HepG2 (cell line): ENCODE results near the gene PACS2. TPM values are rescaled to one million over a fixed set of nuclear protein-coding genes. Genes with fewer than 3 reads are reported as not detected.
A peak's percentile ranks its signal among the peaks of the same experiment; 100 is the strongest.

Source experiments
- ATF4 ChIP-seq, 2 experiments: fragments of 450-650 bp in 1 of 2; sonication (generic) in 1 of 2; formaldehyde crosslinking; IDR thresholded peaks; 2 replicates each; pipeline versions ENCODE4 v1.5.0 to v1.8.0; 2020 to 2022; ENCODE audit warnings: mild to moderate bottlenecking in 1 of 2, missing genetic modification reagents in 1 of 2
- GPBP1L1 ChIP-seq: sonication (generic); formaldehyde crosslinking; IDR thresholded peaks from 2 replicates; pipeline ENCODE4 v1.5.0; 2020; ENCODE audit warnings: mild to moderate bottlenecking, missing genetic modification reagents
- KDM4B ChIP-seq: sonication (generic); formaldehyde crosslinking; IDR thresholded peaks from 2 replicates; pipeline ENCODE4 v1.4.0; 2020; ENCODE audit warnings: missing genetic modification reagents
- KLF13 ChIP-seq: sonication (generic); formaldehyde crosslinking; IDR thresholded peaks from 2 replicates; pipeline ENCODE4 v1.4.0; 2020; ENCODE audit warnings: mild to moderate bottlenecking, missing genetic modification reagents
- MED8 ChIP-seq: sonication (generic); formaldehyde crosslinking; IDR thresholded peaks from 2 replicates; pipeline ENCODE4 v1.8.1; 2023; ENCODE audit warnings: mild to moderate bottlenecking, missing genetic modification reagents; ENCODE audit not compliant: insufficient replicate concordance
- SALL2 ChIP-seq: sonication (generic); formaldehyde crosslinking; IDR thresholded peaks from 2 replicates; pipeline ENCODE4 v1.8.1; 2023; ENCODE audit warnings: mild to moderate bottlenecking, missing genetic modification reagents, inconsistent platforms
- ZNF556 ChIP-seq: sonication (generic); formaldehyde crosslinking; IDR thresholded peaks from 2 replicates; pipeline ENCODE4 v1.4.0; 2020; ENCODE audit warnings: mild to moderate bottlenecking, missing genetic modification reagents, borderline replicate concordance
- ZNF691 ChIP-seq: sonication (generic); formaldehyde crosslinking; IDR thresholded peaks from 2 replicates; pipeline ENCODE4 v1.4.0; 2020; ENCODE audit warnings: missing genetic modification reagents, low read depth, mild to moderate bottlenecking, borderline replicate concordance
- ZNF768 ChIP-seq: sonication (generic); formaldehyde crosslinking; IDR thresholded peaks from 2 replicates; pipeline ENCODE4 v1.4.0; 2020; ENCODE audit warnings: missing genetic modification reagents
- ZNF777 ChIP-seq: sonication (generic); formaldehyde crosslinking; IDR thresholded peaks from 2 replicates; pipeline ENCODE4 v1.4.0; 2020; ENCODE audit warnings: missing genetic modification reagents
- ZNF790 ChIP-seq: sonication (generic); formaldehyde crosslinking; IDR thresholded peaks from 2 replicates; pipeline ENCODE4 v1.8.0; 2022; ENCODE audit warnings: missing genetic modification reagents, mild to moderate bottlenecking, borderline replicate concordance
- polyA plus RNA-seq, 8 experiments: library from polyadenylated mRNA; depleted of rRNA in 3 of 8; stranded (reverse) in 7 of 8; unstranded in 1 of 8; fragments of >200 nt; fragmentation: Illumina TruSeq in 4 of 8; extraction: Trizol in 4 of 8; gene quantifications; 2 replicates each; pipeline versions ENCODE4 v1.2.1 to v1.2.3, GENCODE V29; 2011 to 2016; ENCODE audit warnings: low read depth in 4 of 8, missing spikeins in 1 of 8, mixed read lengths in 1 of 8; ENCODE audit not compliant: insufficient read depth in 1 of 8
- total RNA-seq, 5 experiments: library from RNA; depleted of rRNA; stranded (reverse); fragments of >200 nt; fragmentation: Illumina TruSeq; extraction: Trizol; gene quantifications; 2 replicates each; pipeline ENCODE4 v1.2.3, GENCODE V29; 2016; ENCODE audit warnings: low read depth in 1 of 5
- TF ChIP-seq, protein P1 (sequence below): sonication (generic); formaldehyde crosslinking; IDR thresholded peaks from 2 replicates; pipeline ENCODE4 v1.5.0; 2020; ENCODE audit warnings: missing genetic modification reagents, mild to moderate bottlenecking, borderline replicate concordance
- TF ChIP-seq, protein P2 (sequence below): sonication (generic); formaldehyde crosslinking; IDR thresholded peaks from 2 replicates; pipeline ENCODE4 v1.4.0; 2020; ENCODE audit warnings: mild to moderate bottlenecking, missing genetic modification reagents
- TF ChIP-seq, protein P3 (sequence below): sonication (generic); formaldehyde crosslinking; IDR thresholded peaks from 2 replicates; pipeline ENCODE4 v1.5.1; 2020; ENCODE audit warnings: mild to moderate bottlenecking, missing genetic modification reagents, moderate library complexity
- TF ChIP-seq, protein P4 (sequence below): sonication (generic); formaldehyde crosslinking; IDR thresholded peaks from 2 replicates; pipeline ENCODE4 v1.5.0; 2020; ENCODE audit warnings: mild to moderate bottlenecking, missing genetic modification reagents

Gene PACS2
- total and polyA plus RNA-seq, 2 of the 13 experiments (the other 11 are each of a cell fraction or from before 2014, with no cell fraction given) = 23.6 to 27.6 TPM

GRCh38 chr14:105300542-105301102 lies 13.9 kb upstream of the PACS2 start, which contains the start of gene BRF1 (continued):
- TF ChIP-seq ZNF691 (CRISPR knock-in tag) (peak; percentile 58; the same call in 1 of the 2 replicates), ZNF556 (CRISPR knock-in tag) (peak; percentile 73; the same call in 1 of the 2 replicates), GPBP1L1 (CRISPR knock-in tag) (no peak), ZNF777 (peak; percentile 96), ZNF790 (peak; percentile 82; the same call in 1 of the 2 replicates), KDM4B (CRISPR knock-in tag) (no peak), SALL2 (CRISPR knock-in tag) (no peak), ZNF768 (CRISPR knock-in tag) (0 out of 2 replicates have a peak, but pooled peaks have one; percentile 8), ATF4 (CRISPR knock-in tag; IDR thresholded peaks at IDR 0.05) (no peak), KLF13 (CRISPR knock-in tag) (no peak), MED8 (CRISPR knock-in tag) (peak; percentile 20)
- TF ChIP-seq, protein P1, sequence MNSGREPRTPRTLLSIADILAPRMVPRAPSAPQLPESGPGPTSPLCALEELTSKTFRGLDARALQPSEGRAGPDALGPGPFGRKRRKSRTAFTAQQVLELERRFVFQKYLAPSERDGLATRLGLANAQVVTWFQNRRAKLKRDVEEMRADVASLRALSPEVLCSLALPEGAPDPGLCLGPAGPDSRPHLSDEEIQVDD (CRISPR knock-in tag) = no peak
- TF ChIP-seq, protein P2, sequence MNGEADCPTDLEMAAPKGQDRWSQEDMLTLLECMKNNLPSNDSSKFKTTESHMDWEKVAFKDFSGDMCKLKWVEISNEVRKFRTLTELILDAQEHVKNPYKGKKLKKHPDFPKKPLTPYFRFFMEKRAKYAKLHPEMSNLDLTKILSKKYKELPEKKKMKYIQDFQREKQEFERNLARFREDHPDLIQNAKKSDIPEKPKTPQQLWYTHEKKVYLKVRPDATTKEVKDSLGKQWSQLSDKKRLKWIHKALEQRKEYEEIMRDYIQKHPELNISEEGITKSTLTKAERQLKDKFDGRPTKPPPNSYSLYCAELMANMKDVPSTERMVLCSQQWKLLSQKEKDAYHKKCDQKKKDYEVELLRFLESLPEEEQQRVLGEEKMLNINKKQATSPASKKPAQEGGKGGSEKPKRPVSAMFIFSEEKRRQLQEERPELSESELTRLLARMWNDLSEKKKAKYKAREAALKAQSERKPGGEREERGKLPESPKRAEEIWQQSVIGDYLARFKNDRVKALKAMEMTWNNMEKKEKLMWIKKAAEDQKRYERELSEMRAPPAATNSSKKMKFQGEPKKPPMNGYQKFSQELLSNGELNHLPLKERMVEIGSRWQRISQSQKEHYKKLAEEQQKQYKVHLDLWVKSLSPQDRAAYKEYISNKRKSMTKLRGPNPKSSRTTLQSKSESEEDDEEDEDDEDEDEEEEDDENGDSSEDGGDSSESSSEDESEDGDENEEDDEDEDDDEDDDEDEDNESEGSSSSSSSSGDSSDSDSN (CRISPR knock-in tag) = no peak; the same call in 1 of the 2 replicates
- TF ChIP-seq, protein P3, sequence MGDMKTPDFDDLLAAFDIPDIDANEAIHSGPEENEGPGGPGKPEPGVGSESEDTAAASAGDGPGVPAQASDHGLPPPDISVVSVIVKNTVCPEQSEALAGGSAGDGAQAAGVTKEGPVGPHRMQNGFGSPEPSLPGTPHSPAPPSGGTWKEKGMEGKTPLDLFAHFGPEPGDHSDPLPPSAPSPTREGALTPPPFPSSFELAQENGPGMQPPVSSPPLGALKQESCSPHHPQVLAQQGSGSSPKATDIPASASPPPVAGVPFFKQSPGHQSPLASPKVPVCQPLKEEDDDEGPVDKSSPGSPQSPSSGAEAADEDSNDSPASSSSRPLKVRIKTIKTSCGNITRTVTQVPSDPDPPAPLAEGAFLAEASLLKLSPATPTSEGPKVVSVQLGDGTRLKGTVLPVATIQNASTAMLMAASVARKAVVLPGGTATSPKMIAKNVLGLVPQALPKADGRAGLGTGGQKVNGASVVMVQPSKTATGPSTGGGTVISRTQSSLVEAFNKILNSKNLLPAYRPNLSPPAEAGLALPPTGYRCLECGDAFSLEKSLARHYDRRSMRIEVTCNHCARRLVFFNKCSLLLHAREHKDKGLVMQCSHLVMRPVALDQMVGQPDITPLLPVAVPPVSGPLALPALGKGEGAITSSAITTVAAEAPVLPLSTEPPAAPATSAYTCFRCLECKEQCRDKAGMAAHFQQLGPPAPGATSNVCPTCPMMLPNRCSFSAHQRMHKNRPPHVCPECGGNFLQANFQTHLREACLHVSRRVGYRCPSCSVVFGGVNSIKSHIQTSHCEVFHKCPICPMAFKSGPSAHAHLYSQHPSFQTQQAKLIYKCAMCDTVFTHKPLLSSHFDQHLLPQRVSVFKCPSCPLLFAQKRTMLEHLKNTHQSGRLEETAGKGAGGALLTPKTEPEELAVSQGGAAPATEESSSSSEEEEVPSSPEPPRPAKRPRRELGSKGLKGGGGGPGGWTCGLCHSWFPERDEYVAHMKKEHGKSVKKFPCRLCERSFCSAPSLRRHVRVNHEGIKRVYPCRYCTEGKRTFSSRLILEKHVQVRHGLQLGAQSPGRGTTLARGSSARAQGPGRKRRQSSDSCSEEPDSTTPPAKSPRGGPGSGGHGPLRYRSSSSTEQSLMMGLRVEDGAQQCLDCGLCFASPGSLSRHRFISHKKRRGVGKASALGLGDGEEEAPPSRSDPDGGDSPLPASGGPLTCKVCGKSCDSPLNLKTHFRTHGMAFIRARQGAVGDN (CRISPR knock-in tag) = 0 out of 2 replicates have a peak, but pooled peaks have one; percentile 22
- TF ChIP-seq, protein P4, sequence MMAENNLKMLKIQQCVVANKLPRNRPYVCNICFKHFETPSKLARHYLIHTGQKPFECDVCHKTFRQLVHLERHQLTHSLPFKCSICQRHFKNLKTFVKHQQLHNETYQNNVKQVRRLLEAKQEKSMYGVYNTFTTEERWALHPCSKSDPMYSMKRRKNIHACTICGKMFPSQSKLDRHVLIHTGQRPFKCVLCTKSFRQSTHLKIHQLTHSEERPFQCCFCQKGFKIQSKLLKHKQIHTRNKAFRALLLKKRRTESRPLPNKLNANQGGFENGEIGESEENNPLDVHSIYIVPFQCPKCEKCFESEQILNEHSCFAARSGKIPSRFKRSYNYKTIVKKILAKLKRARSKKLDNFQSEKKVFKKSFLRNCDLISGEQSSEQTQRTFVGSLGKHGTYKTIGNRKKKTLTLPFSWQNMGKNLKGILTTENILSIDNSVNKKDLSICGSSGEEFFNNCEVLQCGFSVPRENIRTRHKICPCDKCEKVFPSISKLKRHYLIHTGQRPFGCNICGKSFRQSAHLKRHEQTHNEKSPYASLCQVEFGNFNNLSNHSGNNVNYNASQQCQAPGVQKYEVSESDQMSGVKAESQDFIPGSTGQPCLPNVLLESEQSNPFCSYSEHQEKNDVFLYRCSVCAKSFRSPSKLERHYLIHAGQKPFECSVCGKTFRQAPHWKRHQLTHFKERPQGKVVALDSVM (CRISPR knock-in tag) = peak; percentile 32; the same call in 1 of the 2 replicates
